Spleen (tissue), 11 donors: ENCODE results near the gene LRRC38. TPM values are rescaled to one million over a fixed set of nuclear protein-coding genes. Genes with fewer than 3 reads are reported as not detected.

Experiments
- DNase-seq: peaks from one replicate; pipeline ENCODE4 v3.0.0-alpha.2; 2020
- H3K27ac ChIP-seq, 8 donors: fragments of 200-600 bp; sonication (generic) in 7 of 8; 1 replicate in 4 of 8; 2 replicates in 4 of 8; pipeline versions ENCODE4 v1.5.0 to v1.8.0; 2016 to 2021; ENCODE audit warnings: inconsistent platforms in 4 of 8, mild to moderate bottlenecking in 4 of 8, moderate library complexity in 1 of 8
- H3K27me3 ChIP-seq, 7 donors: fragments of 200-600 bp; sonication (generic) in 6 of 7; replicated peaks in 1 of 7; 1 replicate in 4 of 7; 2 replicates in 3 of 7; pipeline versions ENCODE4 v1.5.0 to v1.8.0; 2016 to 2021; ENCODE audit warnings: inconsistent platforms in 3 of 7, mild to moderate bottlenecking in 1 of 7
- H3K36me3 ChIP-seq, 6 donors: fragments of 200-600 bp; sonication (generic) in 5 of 6; 1 replicate in 4 of 6; 2 replicates in 2 of 6; pipeline versions ENCODE4 v1.5.0 to v1.8.0; 2016 to 2021; ENCODE audit warnings: inconsistent platforms in 2 of 6
- H3K4me1 ChIP-seq, 6 donors: fragments of 200-600 bp; sonication (generic) in 5 of 6; 1 replicate in 3 of 6; 2 replicates in 3 of 6; pipeline versions ENCODE4 v1.5.0 to v1.8.0; 2016 to 2021; ENCODE audit warnings: inconsistent platforms in 3 of 6
- H3K4me3 ChIP-seq, 8 donors: fragments of 200-600 bp; sonication (generic) in 7 of 8; 1 replicate in 4 of 8; 2 replicates in 4 of 8; pipeline versions ENCODE4 v1.5.0 to v1.8.0; 2016 to 2021; ENCODE audit warnings: inconsistent platforms in 4 of 8, mild to moderate bottlenecking in 4 of 8, moderate library complexity in 2 of 8
- H3K9me3 ChIP-seq, 8 donors: fragments of 200-600 bp; sonication (generic) in 7 of 8; 1 replicate in 4 of 8; 2 replicates in 4 of 8; pipeline versions ENCODE4 v1.5.0 to v1.8.0; 2016 to 2021; ENCODE audit warnings: inconsistent platforms in 4 of 8
- CTCF ChIP-seq, 11 experiments: fragments of 200-600 bp in 7 of 11; fragments of 450-650 bp in 4 of 11; sonication (generic) in 4 of 11; IDR thresholded peaks in 8 of 11; conservative IDR thresholded peaks in 3 of 11; 1 replicate in 7 of 11; 2 replicates in 4 of 11; pipeline versions ENCODE4 v1.4.0 to v1.8.0; 2016 to 2021; ENCODE audit warnings: antibody characterized with exemption in 11 of 11, inconsistent platforms in 4 of 11, mild to moderate bottlenecking in 1 of 11
- POLR2A ChIP-seq, 3 donors: fragments of 450-650 bp; IDR thresholded peaks; one replicate each; pipeline ENCODE4 v1.5.1; 2017; ENCODE audit warnings: antibody characterized with exemption in 3 of 3, mild to moderate bottlenecking in 1 of 3
- POLR2AphosphoS5 ChIP-seq, 3 donors: sonication (generic); formaldehyde crosslinking; IDR thresholded peaks; one replicate each; pipeline ENCODE4 v1.5.1; 2017; ENCODE audit warnings: antibody characterized with exemption in 3 of 3
- WGBS, 5 donors: extraction: QIAGEN DNeasy Blood & Tissue Kit in 3 of 5; methylation state at CpG; one replicate each; pipeline versions ENCODE4 v1.1.5 to v1.1.7; 2013 to 2018; 5-methylcytosine and 5-hydroxymethylcytosine counted together
- intact Hi-C: fragments of 100-400 bp; cut with DNase I; formaldehyde crosslinking; loops from one replicate; pipeline ENCODE4 v1.15.0; 2023; ENCODE audit warnings: low total_unique reads
- polyA plus RNA-seq, 3 donors: library from polyadenylated mRNA; stranded (reverse); fragments of 200-250 nt; gene quantifications; one replicate each; pipeline ENCODE4 v1.2.1, GENCODE V29; 2013
- total RNA-seq, 7 donors: library from RNA; depleted of rRNA in 3 of 7; stranded (reverse); fragments of >200 nt in 3 of 7; fragmentation: NEBNext Ultra II Directional in 4 of 7; extraction: Animal tissue kit (Norgen Biotek cat#: 25700) in 4 of 7; gene quantifications; one replicate each; pipeline versions ENCODE4 v1.1.0 to v1.2.1, GENCODE V29; 2016 to 2021
- donor health status: healthy with polysubstance abuse.
- donor health status: DM: no; HTN: no; CAD: no; lungs with moderate emphysema.
- donor health status: DM: no; HTN: no; CAD: no.
- donor health status: Bipolar disorder and iron deficiency.
- donor health status: healthy.
- donor health status: DM: no; HTN: no; CAD: no.
- donor health status: DM: yes; HTN: yes; CAD: no.

Gene LRRC38
- total and polyA plus RNA-seq, 10 donors, result 0.03 to 0.28 TPM; not detected in 8

GRCh38 chr1:13478692-13479091, 35.1 kb downstream of the LRRC38 start:
- intact Hi-C loops, result no loop called here
- H3K27me3 ChIP-seq, result peaks cover 0 to 20% (median 0%) of the 10 kb centered on the region in 7 donors
- H3K9me3 ChIP-seq, result peaks cover 0 to 31% (median 18%) of the 10 kb centered on the region in 8 donors
- no peaks in the 10 kb centered on the region for H3K4me1 ChIP-seq
- WGBS, 5 donors, result 77 to 88% (median 84%) methylated on average over 2 of the region's 2 CpGs
- no peak overlapping the region for H3K27ac ChIP-seq
- DNase-seq, result no peak
- TF ChIP-seq POLR2A (IDR thresholded peaks at IDR 0.05) (no peak), CTCF (IDR thresholded peaks at IDR 0.05 in 8 of 11, conservative IDR thresholded peaks at IDR 0.05 in 3 of 11) (no peak), POLR2AphosphoS5 (IDR thresholded peaks at IDR 0.05) (no peak)
- no peaks in the 10 kb centered on the region for H3K36me3 ChIP-seq
- H3K4me3 ChIP-seq, result no peak overlapping the region

- Histone ChIP-seq H3K36me3 (no peaks in the 10 kb centered on the region), H3K9me3 (peaks cover 0 to under 1% (median 0%) of the 10 kb centered on the region in 8 donors), H3K4me3 (no peak overlapping the region), H3K27me3 (peaks cover 0 to 34% (median 0%) of the 10 kb centered on the region in 7 donors), H3K4me1 (no peaks in the 10 kb centered on the region), H3K27ac (no peak overlapping the region)
- intact Hi-C loops, result no loop called here
- WGBS, 5 donors, result 35 to 43% (median 39%) methylated on average over 5 of the region's 5 CpGs
- DNase-seq, result no peak
- TF ChIP-seq POLR2AphosphoS5 (IDR thresholded peaks at IDR 0.05) (no peak), CTCF (IDR thresholded peaks at IDR 0.05 in 8 of 11, conservative IDR thresholded peaks at IDR 0.05 in 3 of 11) (no peak), POLR2A (IDR thresholded peaks at IDR 0.05) (no peak)
These were observed 44.5 kb downstream of the LRRC38 start for GRCh38 chr1:13469343-13469742.

- no peaks in the 10 kb centered on the region for H3K9me3 ChIP-seq
- peaks cover 0 to 40% (median 0%) of the 10 kb centered on the region in 7 donors for H3K27me3 ChIP-seq
- no peak for TF ChIP-seq POLR2A (IDR thresholded peaks at IDR 0.05)
- no peak for TF ChIP-seq POLR2AphosphoS5 (IDR thresholded peaks at IDR 0.05)
- TF ChIP-seq CTCF (IDR thresholded peaks at IDR 0.05 in 8 of 11, conservative IDR thresholded peaks at IDR 0.05 in 3 of 11), result no peak
These were observed 48.3 kb downstream of the LRRC38 start for GRCh38 chr1:13465515-13465914.

GRCh38 chr1:13462682-13463081, 51.1 kb downstream of the LRRC38 start:
- intact Hi-C loops, result no loop called here
- Histone ChIP-seq H3K4me1 (no peaks in the 10 kb centered on the region), H3K36me3 (no peaks in the 10 kb centered on the region), H3K9me3 (no peaks in the 10 kb centered on the region), H3K27ac (no peak overlapping the region), H3K4me3 (no peak overlapping the region), H3K27me3 (peaks cover 0 to 45% (median 0%) of the 10 kb centered on the region in 7 donors)
- no peak for DNase-seq
- TF ChIP-seq POLR2A (IDR thresholded peaks at IDR 0.05), result no peak
- no peak for TF ChIP-seq CTCF (IDR thresholded peaks at IDR 0.05 in 8 of 11, conservative IDR thresholded peaks at IDR 0.05 in 3 of 11)
- TF ChIP-seq POLR2AphosphoS5 (IDR thresholded peaks at IDR 0.05), result no peak
- WGBS, 5 donors, result 68 to 80% (median 76%) methylated on average over 6 to 7 of the region's 7 CpGs

More at GRCh38 chr1:13465515-13465914, 48.3 kb downstream of the LRRC38 start:
- H3K36me3 ChIP-seq, result no peaks in the 10 kb centered on the region
- no peak for DNase-seq
- H3K4me1 ChIP-seq, result no peaks in the 10 kb centered on the region
- WGBS, 5 donors, result 48 to 64% (median 63%) methylated on average over 1 of the region's 1 CpG
- no peak overlapping the region for H3K27ac ChIP-seq
- intact Hi-C loops, result no loop called here
- no peak overlapping the region for H3K4me3 ChIP-seq
